Measurements from ENCODE around the gene MTG2.

The MTG2 gene

GRCh38 chr20:62236766-62237513 lies 54.1 kb downstream of the MTG2 start:
- H3K36me3 Mint-ChIP-seq, result peaks cover 6% of the 10 kb centered on the region
- no peak for DNase-seq
- H3K27me3 Mint-ChIP-seq, result peaks cover 9% of the 10 kb centered on the region
- H3K4me3 Mint-ChIP-seq, result no peak overlapping the region
- peak overlapping the region; percentile 24 for H3K27ac Mint-ChIP-seq
- CTCF ChIA-PET, result no interaction called here
- peaks cover 34% of the 10 kb centered on the region for H3K4me1 Mint-ChIP-seq
- H3K9me3 Mint-ChIP-seq, result no peaks in the 10 kb centered on the region

GRCh38 chr20:62237514-62237800 lies 54.6 kb downstream of the MTG2 start:
- H3K9me3 Mint-ChIP-seq, result no peaks in the 10 kb centered on the region
- DNase-seq, result no peak
- H3K4me1 Mint-ChIP-seq, result peaks cover 35% of the 10 kb centered on the region
- peak overlapping the region; percentile 86 for H3K27ac Mint-ChIP-seq
- peaks cover 6% of the 10 kb centered on the region for H3K36me3 Mint-ChIP-seq
- peaks cover 4% of the 10 kb centered on the region for H3K27me3 Mint-ChIP-seq
- CTCF ChIA-PET, result no interaction called here
- peak overlapping the region; percentile 62 for H3K4me3 Mint-ChIP-seq

GRCh38 chr20:62237801-62238568 lies 55.2 kb downstream of the MTG2 start, which contains the start of gene OSBPL2:
Gene OSBPL2 (plus strand): TSS chr20:62238521. CDS start chr20:62256185, 17,664 bp downstream.
- no peaks in the 10 kb centered on the region for H3K9me3 Mint-ChIP-seq
- peak; percentile 100 for DNase-seq
- H3K27me3 Mint-ChIP-seq, result peaks cover 4% of the 10 kb centered on the region
- H3K4me1 Mint-ChIP-seq, result peaks cover 35% of the 10 kb centered on the region
- CTCF ChIA-PET, result no interaction called here
- peak within 1 kb of the TSS; percentile 88 for H3K27ac Mint-ChIP-seq
- peaks cover 6% of the 10 kb centered on the region for H3K36me3 Mint-ChIP-seq
- H3K4me3 Mint-ChIP-seq, result peak within 1 kb of the TSS; percentile 80

- CTCF ChIA-PET, result no interaction called here
- peak; percentile 48 for DNase-seq
- Mint-ChIP-seq H3K4me1 (peaks cover 35% of the 10 kb centered on the region), H3K9me3 (no peaks in the 10 kb centered on the region), H3K27ac (peak overlapping the region; percentile 88), H3K27me3 (peaks cover 2% of the 10 kb centered on the region), H3K36me3 (peaks cover 6% of the 10 kb centered on the region), H3K4me3 (peak overlapping the region; percentile 80)
These were observed 55.9 kb downstream of the MTG2 start for GRCh38 chr20:62238569-62239277.

- peak overlapping the region; percentile 80 for H3K4me3 Mint-ChIP-seq
- H3K27ac Mint-ChIP-seq, result peak overlapping the region; percentile 88
- CTCF ChIA-PET, result no interaction called here
- H3K9me3 Mint-ChIP-seq, result no peaks in the 10 kb centered on the region
- peaks cover 6% of the 10 kb centered on the region for H3K36me3 Mint-ChIP-seq
- no peaks in the 10 kb centered on the region for H3K27me3 Mint-ChIP-seq
- H3K4me1 Mint-ChIP-seq, result peaks cover 39% of the 10 kb centered on the region
- no peak for DNase-seq
These were observed 56.6 kb downstream of the MTG2 start for GRCh38 chr20:62239278-62239879.

- H3K27ac Mint-ChIP-seq, result peak overlapping the region; percentile 58
- CTCF ChIA-PET, result no interaction called here
These were observed 57.3 kb downstream of the MTG2 start for GRCh38 chr20:62240020-62240685.

GRCh38 chr20:62241506-62241905 lies 58.7 kb downstream of the MTG2 start:
- DNase-seq, result no peak
- no peaks in the 10 kb centered on the region for H3K27me3 Mint-ChIP-seq
- H3K9me3 Mint-ChIP-seq, result no peaks in the 10 kb centered on the region
- H3K36me3 Mint-ChIP-seq, result peaks cover 6% of the 10 kb centered on the region
- CTCF ChIA-PET, result no interaction called here
- no peak overlapping the region for H3K27ac Mint-ChIP-seq
- peaks cover 44% of the 10 kb centered on the region for H3K4me1 Mint-ChIP-seq
- no peak overlapping the region for H3K4me3 Mint-ChIP-seq

More at GRCh38 chr20:62240020-62240685, 57.3 kb downstream of the MTG2 start:
- no peaks in the 10 kb centered on the region for H3K27me3 Mint-ChIP-seq
- H3K36me3 Mint-ChIP-seq, result peaks cover 6% of the 10 kb centered on the region
- peak overlapping the region; percentile 80 for H3K4me3 Mint-ChIP-seq
- no peaks in the 10 kb centered on the region for H3K9me3 Mint-ChIP-seq
- no peak for DNase-seq
- peaks cover 44% of the 10 kb centered on the region for H3K4me1 Mint-ChIP-seq

- CTCF ChIA-PET, result no interaction called here
- peaks cover 6% of the 10 kb centered on the region for H3K36me3 Mint-ChIP-seq
- DNase-seq, result no peak
- H3K27me3 Mint-ChIP-seq, result no peaks in the 10 kb centered on the region
- no peak overlapping the region for H3K4me3 Mint-ChIP-seq
- no peaks in the 10 kb centered on the region for H3K9me3 Mint-ChIP-seq
- H3K27ac Mint-ChIP-seq, result no peak overlapping the region
- H3K4me1 Mint-ChIP-seq, result peaks cover 44% of the 10 kb centered on the region
These were observed 59.3 kb downstream of the MTG2 start for GRCh38 chr20:62242176-62242575.

- CTCF ChIA-PET, result no interaction called here
These were observed 60.3 kb downstream of the MTG2 start for GRCh38 chr20:62243106-62243505.

GRCh38 chr20:62243906-62244515 lies 61.2 kb downstream of the MTG2 start:
- H3K4me3 Mint-ChIP-seq, result no peak overlapping the region
- peaks cover 36% of the 10 kb centered on the region for H3K4me1 Mint-ChIP-seq
- CTCF ChIA-PET, result no interaction called here
- no peaks in the 10 kb centered on the region for H3K27me3 Mint-ChIP-seq
- no peaks in the 10 kb centered on the region for H3K9me3 Mint-ChIP-seq
- H3K36me3 Mint-ChIP-seq, result peaks cover 6% of the 10 kb centered on the region
- no peak for DNase-seq
- H3K27ac Mint-ChIP-seq, result no peak overlapping the region

More at GRCh38 chr20:62243106-62243505, 60.3 kb downstream of the MTG2 start:
- Mint-ChIP-seq H3K27me3 (no peaks in the 10 kb centered on the region), H3K36me3 (peaks cover 6% of the 10 kb centered on the region), H3K9me3 (no peaks in the 10 kb centered on the region), H3K27ac (no peak overlapping the region), H3K4me1 (peaks cover 38% of the 10 kb centered on the region), H3K4me3 (no peak overlapping the region)
- no peak for DNase-seq

- peaks cover 5% of the 10 kb centered on the region for H3K36me3 Mint-ChIP-seq
- CTCF ChIA-PET, result no interaction called here
- no peak overlapping the region for H3K27ac Mint-ChIP-seq
- H3K4me1 Mint-ChIP-seq, result peaks cover 29% of the 10 kb centered on the region
- no peak for DNase-seq
- no peak overlapping the region for H3K4me3 Mint-ChIP-seq
- no peaks in the 10 kb centered on the region for H3K27me3 Mint-ChIP-seq
- H3K9me3 Mint-ChIP-seq, result no peaks in the 10 kb centered on the region
These were observed 61.8 kb downstream of the MTG2 start for GRCh38 chr20:62244644-62245108.

GRCh38 chr20:62245911-62246280 lies 63.1 kb downstream of the MTG2 start:
- Mint-ChIP-seq H3K4me1 (peaks cover 18% of the 10 kb centered on the region), H3K4me3 (no peak overlapping the region), H3K9me3 (no peaks in the 10 kb centered on the region), H3K27me3 (no peaks in the 10 kb centered on the region), H3K27ac (no peak overlapping the region), H3K36me3 (peaks cover 5% of the 10 kb centered on the region)
- CTCF ChIA-PET, result no interaction called here
- no peak for DNase-seq

GRCh38 chr20:62246431-62246830 lies 63.6 kb downstream of the MTG2 start:
- H3K4me3 Mint-ChIP-seq, result no peak overlapping the region
- no peak overlapping the region for H3K27ac Mint-ChIP-seq
- H3K9me3 Mint-ChIP-seq, result no peaks in the 10 kb centered on the region
- no peaks in the 10 kb centered on the region for H3K27me3 Mint-ChIP-seq
- no peak for DNase-seq
- peaks cover 15% of the 10 kb centered on the region for H3K4me1 Mint-ChIP-seq
- CTCF ChIA-PET, result no interaction called here
- peaks cover 4% of the 10 kb centered on the region for H3K36me3 Mint-ChIP-seq

Measured in activated naive CD4-positive, alpha-beta T cell treated with anti-CD3 and anti-CD28 coated beads, Interleukin-2, amount 10 ng/mL, durations not matched to agents 7 days and 5 days (primary cell).